ENCODE results near the gene WWOX.

DNA sequence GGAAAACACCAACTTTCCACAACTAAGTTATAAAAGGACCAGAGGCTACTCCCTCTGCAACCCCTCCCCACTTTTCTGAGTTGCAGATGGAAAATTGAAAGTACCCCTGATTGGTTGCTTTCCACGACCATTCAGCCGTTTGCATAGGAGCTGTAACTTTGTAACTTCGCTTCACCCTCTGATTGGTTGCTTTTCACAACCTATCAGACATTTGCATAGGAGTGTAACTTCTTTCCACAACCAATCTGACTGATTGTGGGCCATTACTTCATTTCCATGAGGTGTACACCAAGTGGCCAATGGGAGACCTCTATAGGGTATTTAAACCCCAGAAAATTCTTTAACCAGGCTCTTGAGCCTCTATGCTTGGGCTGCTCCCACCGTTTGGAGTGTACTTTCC lies 644.1 kb downstream of the WWOX start:
- TF ChIP-seq POLR2A (IDR thresholded peaks at IDR 0.05; ENCODE audit: low read depth, low read length) (no peak), TAF1 (IDR thresholded peaks at IDR 0.05; ENCODE audit: low read depth, low read length) (no peak), POLR2AphosphoS5 (IDR thresholded peaks at IDR 0.05; ENCODE audit: low read depth, low read length) (no peak)

Data from GM12891 (cell line).